Activated CD4-positive, alpha-beta T cell treated with anti-CD3 and anti-CD28 coated beads, Interleukin-2, amount 10 ng/mL, durations not matched to agents 24 days and 14 days (primary cell): ENCODE data around the gene HRC. TPM values are rescaled to one million over a fixed set of nuclear protein-coding genes. Genes with fewer than 3 reads are reported as not detected.
"Not testable (repeated sequence)": the region's sequence is repeated elsewhere in the genome, so short reads cannot be mapped to it uniquely, and the experiment has no call there.

ENCODE experiments used
- DNase-seq: peaks from one replicate; pipeline ENCODE4 v3.0.0; 2022
- H3K27ac Mint-ChIP-seq: one replicate; pipeline ENCODE4 v1.8.0; 2022; ENCODE audit warnings: mild to moderate bottlenecking, mixed read lengths
- H3K27me3 Mint-ChIP-seq: one replicate; pipeline ENCODE4 v1.8.0; 2022; ENCODE audit warnings: mixed read lengths
- H3K36me3 Mint-ChIP-seq: one replicate; pipeline ENCODE4 v1.8.0; 2022; ENCODE audit warnings: low read depth, mild to moderate bottlenecking, mixed read lengths
- H3K4me1 Mint-ChIP-seq: one replicate; pipeline ENCODE4 v1.8.0; 2021; ENCODE audit warnings: mixed read lengths
- H3K4me3 Mint-ChIP-seq: one replicate; pipeline ENCODE4 v1.8.0; 2022; ENCODE audit warnings: mild to moderate bottlenecking, moderate library complexity, mixed read lengths
- H3K9me3 Mint-ChIP-seq: one replicate; pipeline ENCODE4 v1.8.0; 2021; ENCODE audit warnings: mixed read lengths
- intact Hi-C: fragments of 100-400 bp; cut with micrococcal nuclease; formaldehyde crosslinking; loops from one replicate; pipeline ENCODE4 v1.15.1; 2023
- total RNA-seq: library from RNA; stranded (reverse); gene quantifications from 2 replicates; pipeline ENCODE4 v1.2.3, GENCODE V29; 2022

Gene HRC
- total RNA-seq, 1 donor from 2014 or later = not detected

GRCh38 chr19:49151267-49152118 lies 3.7 kb downstream of the HRC start:
- peak; percentile 82 for DNase-seq
- Mint-ChIP-seq H3K4me3 (peak overlapping the region; percentile 90), H3K9me3 (peaks cover 7% of the 10 kb centered on the region), H3K27me3 (peaks cover 75% of the 10 kb centered on the region), H3K36me3 (peaks cover 2% of the 10 kb centered on the region), H3K4me1 (peaks cover 17% of the 10 kb centered on the region), H3K27ac (peak overlapping the region; percentile 65)
- intact Hi-C loops = loop anchor here (2.0 kb wide), 1 partner anchor 47 kb away; no protein-coding TSS in a partner anchor

- intact Hi-C loops = loop anchor here (2.0 kb wide), 1 partner anchor 48 kb away; no protein-coding TSS in a partner anchor
- peaks cover 7% of the 10 kb centered on the region for H3K9me3 Mint-ChIP-seq
- no peak overlapping the region for H3K27ac Mint-ChIP-seq
- H3K27me3 Mint-ChIP-seq = peaks cover 73% of the 10 kb centered on the region
- H3K4me1 Mint-ChIP-seq = peaks cover 17% of the 10 kb centered on the region
- DNase-seq = no peak
- peak overlapping the region; percentile 90 for H3K4me3 Mint-ChIP-seq
- H3K36me3 Mint-ChIP-seq = peaks cover 2% of the 10 kb centered on the region
Measured at GRCh38 chr19:49150944-49151243, 4.3 kb downstream of the HRC start.

- Mint-ChIP-seq H3K4me1 (peaks cover 22% of the 10 kb centered on the region), H3K27ac (no peak overlapping the region), H3K36me3 (peaks cover 2% of the 10 kb centered on the region), H3K9me3 (peaks cover 7% of the 10 kb centered on the region), H3K27me3 (peaks cover 69% of the 10 kb centered on the region), H3K4me3 (peak overlapping the region; percentile 90)
- intact Hi-C loops = loop anchor here (2.0 kb wide), 1 partner anchor 48 kb away; no protein-coding TSS in a partner anchor
- peak; percentile 87 for DNase-seq
Measured at GRCh38 chr19:49150106-49150943, 4.9 kb downstream of the HRC start.

- Mint-ChIP-seq H3K4me3 (peak overlapping the region; percentile 90), H3K36me3 (peaks cover 2% of the 10 kb centered on the region), H3K9me3 (peaks cover 7% of the 10 kb centered on the region), H3K4me1 (peaks cover 23% of the 10 kb centered on the region), H3K27me3 (peaks cover 65% of the 10 kb centered on the region), H3K27ac (no peak overlapping the region)
- intact Hi-C loops = loop anchor here (2.0 to 5.0 kb wide), 3 partner anchors 17 to 72 kb away; no protein-coding TSS in a partner anchor
- no peak for DNase-seq
Measured at GRCh38 chr19:49149652-49150105, 5.5 kb downstream of the HRC start.

- Mint-ChIP-seq H3K9me3 (peaks cover 6% of the 10 kb centered on the region), H3K27ac (no peak overlapping the region), H3K36me3 (peaks cover 2% of the 10 kb centered on the region), H3K27me3 (peaks cover 59% of the 10 kb centered on the region), H3K4me1 (peaks cover 23% of the 10 kb centered on the region), H3K4me3 (peak overlapping the region; percentile 90)
- intact Hi-C loops = loop anchor here (2.0 to 5.0 kb wide), 2 partner anchors 16 to 72 kb away; no protein-coding TSS in a partner anchor
- peak; percentile 94 for DNase-seq
Measured at GRCh38 chr19:49148784-49149651, 6.2 kb downstream of the HRC start.

- H3K4me3 Mint-ChIP-seq = peak overlapping the region; percentile 55
- H3K4me1 Mint-ChIP-seq = peaks cover 23% of the 10 kb centered on the region
- DNase-seq = no peak
- peaks cover 4% of the 10 kb centered on the region for H3K9me3 Mint-ChIP-seq
- no peak overlapping the region for H3K27ac Mint-ChIP-seq
- peaks cover 51% of the 10 kb centered on the region for H3K27me3 Mint-ChIP-seq
- H3K36me3 Mint-ChIP-seq = peaks cover 2% of the 10 kb centered on the region
- intact Hi-C loops = loop anchor here (2.0 to 5.0 kb wide), 2 partner anchors 15 to 71 kb away; no protein-coding TSS in a partner anchor
Measured at GRCh38 chr19:49148044-49148682, 7.0 kb downstream of the HRC start.

- peaks cover 28% of the 10 kb centered on the region for H3K4me1 Mint-ChIP-seq
- not testable (repeated sequence) for H3K27ac Mint-ChIP-seq, H3K36me3 Mint-ChIP-seq, H3K9me3 Mint-ChIP-seq, DNase-seq
- H3K4me3 Mint-ChIP-seq = peak overlapping the region; percentile 60
- intact Hi-C loops = loop anchor here (5.0 kb wide), 1 partner anchor 69 kb away; no protein-coding TSS in a partner anchor
- peaks cover 40% of the 10 kb centered on the region for H3K27me3 Mint-ChIP-seq
Measured at GRCh38 chr19:49146408-49146770, 8.8 kb downstream of the HRC start.

GRCh38 chr19:49145573-49146407 lies 9.4 kb downstream of the HRC start:
- H3K4me1 Mint-ChIP-seq = peaks cover 29% of the 10 kb centered on the region
- no peaks in the 10 kb centered on the region for H3K36me3 Mint-ChIP-seq
- H3K4me3 Mint-ChIP-seq = peak overlapping the region; percentile 60
- H3K27ac Mint-ChIP-seq = peak overlapping the region; percentile 73
- intact Hi-C loops = loop anchor here (1.0 to 5.0 kb wide), 2 partner anchors 48 to 68 kb away; no protein-coding TSS in a partner anchor
- DNase-seq = peak; percentile 93
- H3K27me3 Mint-ChIP-seq = peaks cover 39% of the 10 kb centered on the region
- H3K9me3 Mint-ChIP-seq = no peaks in the 10 kb centered on the region

- Mint-ChIP-seq H3K9me3 (no peaks in the 10 kb centered on the region), H3K36me3 (no peaks in the 10 kb centered on the region), H3K4me1 (peaks cover 19% of the 10 kb centered on the region), H3K27ac (peak overlapping the region; percentile 67), H3K4me3 (peak overlapping the region; percentile 93), H3K27me3 (peaks cover 21% of the 10 kb centered on the region)
- DNase-seq = peak; percentile 93
- intact Hi-C loops = loop anchor here (2.0 kb wide), 1 partner anchor 24 kb away; the partner anchor contains the start of genes C19orf73 and PPFIA3
Measured at GRCh38 chr19:49142866-49143335, 12.3 kb downstream of the HRC start.

- Mint-ChIP-seq H3K4me1 (peaks cover 18% of the 10 kb centered on the region), H3K36me3 (no peaks in the 10 kb centered on the region), H3K27ac (no peak overlapping the region), H3K27me3 (peaks cover 8% of the 10 kb centered on the region), H3K4me3 (peak overlapping the region; percentile 3), H3K9me3 (no peaks in the 10 kb centered on the region)
- intact Hi-C loops = no loop called here
- no peak for DNase-seq
Measured at GRCh38 chr19:49141352-49141751, 13.8 kb downstream of the HRC start.

- intact Hi-C loops = no loop called here
Measured at GRCh38 chr19:49140951-49141350, 14.2 kb downstream of the HRC start.

GRCh38 chr19:49136771-49137171 lies 18.4 kb downstream of the HRC start:
- Mint-ChIP-seq H3K27me3 (peaks cover 3% of the 10 kb centered on the region), H3K27ac (no peak overlapping the region)

More at GRCh38 chr19:49140951-49141350, 14.2 kb downstream of the HRC start:
- Mint-ChIP-seq H3K27me3 (peaks cover 6% of the 10 kb centered on the region), H3K27ac (no peak overlapping the region), H3K4me1 (peaks cover 19% of the 10 kb centered on the region), H3K4me3 (no peak overlapping the region), H3K9me3 (no peaks in the 10 kb centered on the region), H3K36me3 (no peaks in the 10 kb centered on the region)
- DNase-seq = no peak

More at GRCh38 chr19:49136771-49137171, 18.4 kb downstream of the HRC start:
- no peaks in the 10 kb centered on the region for H3K9me3 Mint-ChIP-seq
- H3K4me3 Mint-ChIP-seq = no peak overlapping the region
- intact Hi-C loops = no loop called here
- DNase-seq = no peak
- peaks cover 11% of the 10 kb centered on the region for H3K4me1 Mint-ChIP-seq
- no peaks in the 10 kb centered on the region for H3K36me3 Mint-ChIP-seq
